ENCODE measurements around the gene RMC1.

DNA sequence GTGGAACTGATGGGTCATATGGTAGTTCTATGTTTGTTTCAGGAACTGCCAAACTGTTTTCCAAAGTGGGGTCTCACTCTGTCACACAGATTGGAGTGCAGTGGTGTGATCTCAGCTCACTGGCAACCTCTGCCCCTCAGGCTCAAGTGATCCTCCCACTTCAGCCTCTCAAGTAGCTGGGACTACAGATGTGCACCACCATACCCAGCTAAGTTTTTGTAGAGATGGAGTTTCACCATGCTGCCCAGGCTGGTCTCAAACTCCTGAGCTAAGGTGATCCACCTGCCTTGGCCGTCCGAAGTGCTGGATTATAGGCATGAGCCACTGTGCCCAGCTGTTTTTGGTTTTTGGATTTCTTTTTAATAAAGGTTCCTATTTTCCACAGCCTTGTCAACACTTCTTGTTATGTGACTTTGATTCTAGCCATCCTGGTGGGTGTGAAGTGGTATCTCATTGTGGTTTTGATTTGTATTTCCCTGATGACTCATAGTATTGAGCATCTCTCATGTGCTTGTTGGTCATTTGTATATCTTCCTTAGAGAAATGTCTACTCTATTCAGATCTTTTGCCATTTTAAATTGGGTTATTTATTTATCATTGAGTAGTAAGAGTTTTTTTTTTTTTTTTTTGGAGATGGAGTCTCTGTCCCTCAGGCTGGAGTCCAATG lies 60.2 kb downstream of the RMC1 start:
- TF ChIP-seq, protein P1, sequence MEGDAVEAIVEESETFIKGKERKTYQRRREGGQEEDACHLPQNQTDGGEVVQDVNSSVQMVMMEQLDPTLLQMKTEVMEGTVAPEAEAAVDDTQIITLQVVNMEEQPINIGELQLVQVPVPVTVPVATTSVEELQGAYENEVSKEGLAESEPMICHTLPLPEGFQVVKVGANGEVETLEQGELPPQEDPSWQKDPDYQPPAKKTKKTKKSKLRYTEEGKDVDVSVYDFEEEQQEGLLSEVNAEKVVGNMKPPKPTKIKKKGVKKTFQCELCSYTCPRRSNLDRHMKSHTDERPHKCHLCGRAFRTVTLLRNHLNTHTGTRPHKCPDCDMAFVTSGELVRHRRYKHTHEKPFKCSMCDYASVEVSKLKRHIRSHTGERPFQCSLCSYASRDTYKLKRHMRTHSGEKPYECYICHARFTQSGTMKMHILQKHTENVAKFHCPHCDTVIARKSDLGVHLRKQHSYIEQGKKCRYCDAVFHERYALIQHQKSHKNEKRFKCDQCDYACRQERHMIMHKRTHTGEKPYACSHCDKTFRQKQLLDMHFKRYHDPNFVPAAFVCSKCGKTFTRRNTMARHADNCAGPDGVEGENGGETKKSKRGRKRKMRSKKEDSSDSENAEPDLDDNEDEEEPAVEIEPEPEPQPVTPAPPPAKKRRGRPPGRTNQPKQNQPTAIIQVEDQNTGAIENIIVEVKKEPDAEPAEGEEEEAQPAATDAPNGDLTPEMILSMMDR (conservative IDR thresholded peaks at IDR 0.05; ENCODE audit: low read length): no peak
- no peak for TF ChIP-seq EZH2phosphoT487 (IDR thresholded peaks at IDR 0.05; ENCODE audit: borderline replicate concordance, low read depth, low read length)
